Endothelial cell of umbilical vein (primary cell): ENCODE results near the gene ZNF365.

Experiments used
- EZH2 ChIP-seq: IDR thresholded peaks from 2 replicates; pipeline ENCODE4 v1.6.1; 2012; ENCODE audit warnings: borderline replicate concordance, low read depth, mild to moderate bottlenecking, moderate library complexity, low read length, inconsistent platforms; ENCODE audit not compliant: severe bottlenecking
- GATA2 ChIP-seq: IDR thresholded peaks from 2 replicates; pipeline ENCODE4 v1.7.0; 2011; ENCODE audit warnings: low read depth, mild to moderate bottlenecking, moderate library complexity, mixed read lengths, low read length; ENCODE audit not compliant: insufficient read length, insufficient read depth
- JUN ChIP-seq: IDR thresholded peaks from 2 replicates; pipeline ENCODE4 v1.6.1; 2011; ENCODE audit warnings: borderline replicate concordance, low read depth; ENCODE audit not compliant: insufficient read length, insufficient read depth
- POLR2A ChIP-seq: IDR thresholded peaks from 2 replicates; pipeline ENCODE4 v1.6.1; 2012; ENCODE audit warnings: low read depth, mild to moderate bottlenecking, control low read depth, low read length
- POLR2AphosphoS5 ChIP-seq: IDR thresholded peaks from 2 replicates; pipeline ENCODE4 v1.6.1; 2012; ENCODE audit warnings: low read depth, mild to moderate bottlenecking, control low read depth, low read length, moderate library complexity; ENCODE audit not compliant: insufficient read depth
- TF ChIP-seq, protein P1 (sequence below), 2 donors: IDR thresholded peaks; 1 replicate in 1 of 2; 2 replicates in 1 of 2; pipeline ENCODE4 v1.5.1; 2011; ENCODE audit warnings: low read length in 2 of 2, mild to moderate bottlenecking in 2 of 2, moderate library complexity in 2 of 2, control low read depth in 1 of 2, inconsistent platforms in 1 of 2, low read depth in 1 of 2; ENCODE audit not compliant: insufficient read depth in 1 of 2; ENCODE audit errors: extremely low read depth in 1 of 2
- TF ChIP-seq, protein P2 (sequence below): IDR thresholded peaks from 2 replicates; pipeline ENCODE4 v1.6.1; 2011; ENCODE audit not compliant: insufficient read depth, insufficient read length

DNA sequence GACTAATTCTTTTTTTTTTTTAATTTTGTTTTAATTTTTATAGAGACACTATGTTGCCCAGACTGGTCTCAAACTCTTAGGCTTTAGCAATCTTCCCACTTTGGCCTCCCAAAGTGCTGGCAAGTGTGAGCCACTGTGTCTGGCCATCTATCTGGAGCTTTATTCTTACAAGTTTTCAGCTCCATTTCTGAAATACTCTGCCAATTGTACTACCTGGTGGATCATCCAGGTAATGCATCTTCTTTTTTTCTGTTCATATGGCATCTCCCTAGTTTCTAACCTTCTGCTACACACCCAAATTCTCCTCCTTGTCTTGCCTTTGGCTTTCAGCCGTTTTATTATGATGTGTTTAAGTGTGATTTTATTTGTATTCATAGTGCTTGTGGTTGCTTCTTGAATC is 40.2 kb downstream of the ZNF365 start:
- TF ChIP-seq, protein P1, sequence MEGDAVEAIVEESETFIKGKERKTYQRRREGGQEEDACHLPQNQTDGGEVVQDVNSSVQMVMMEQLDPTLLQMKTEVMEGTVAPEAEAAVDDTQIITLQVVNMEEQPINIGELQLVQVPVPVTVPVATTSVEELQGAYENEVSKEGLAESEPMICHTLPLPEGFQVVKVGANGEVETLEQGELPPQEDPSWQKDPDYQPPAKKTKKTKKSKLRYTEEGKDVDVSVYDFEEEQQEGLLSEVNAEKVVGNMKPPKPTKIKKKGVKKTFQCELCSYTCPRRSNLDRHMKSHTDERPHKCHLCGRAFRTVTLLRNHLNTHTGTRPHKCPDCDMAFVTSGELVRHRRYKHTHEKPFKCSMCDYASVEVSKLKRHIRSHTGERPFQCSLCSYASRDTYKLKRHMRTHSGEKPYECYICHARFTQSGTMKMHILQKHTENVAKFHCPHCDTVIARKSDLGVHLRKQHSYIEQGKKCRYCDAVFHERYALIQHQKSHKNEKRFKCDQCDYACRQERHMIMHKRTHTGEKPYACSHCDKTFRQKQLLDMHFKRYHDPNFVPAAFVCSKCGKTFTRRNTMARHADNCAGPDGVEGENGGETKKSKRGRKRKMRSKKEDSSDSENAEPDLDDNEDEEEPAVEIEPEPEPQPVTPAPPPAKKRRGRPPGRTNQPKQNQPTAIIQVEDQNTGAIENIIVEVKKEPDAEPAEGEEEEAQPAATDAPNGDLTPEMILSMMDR (IDR thresholded peaks at IDR 0.05; ENCODE audit: extremely low read depth in 1 of 2, insufficient read depth in 1 of 2, low read depth in 1 of 2, low read length in 2 of 2) = peak in 1 of 2 donors; percentile 11
- TF ChIP-seq POLR2A = no peak
- TF ChIP-seq, protein P2, sequence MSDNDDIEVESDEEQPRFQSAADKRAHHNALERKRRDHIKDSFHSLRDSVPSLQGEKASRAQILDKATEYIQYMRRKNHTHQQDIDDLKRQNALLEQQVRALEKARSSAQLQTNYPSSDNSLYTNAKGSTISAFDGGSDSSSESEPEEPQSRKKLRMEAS = no peak
- TF ChIP-seq POLR2AphosphoS5 = no peak
- TF ChIP-seq EZH2 = no peak
- no peak for TF ChIP-seq GATA2
- TF ChIP-seq JUN = no peak
